ENCODE measurements around the gene NAT10. TPM values are rescaled to one million over a fixed set of nuclear protein-coding genes. Genes with fewer than 3 reads are reported as not detected.
"Not testable (repeated sequence)": the region's sequence is repeated elsewhere in the genome, so short reads cannot be mapped to it uniquely, and the experiment has no call there.

Gene NAT10
- polyA plus RNA-seq, 1 donor = 61.6 TPM

- no peak for DNase-seq
These were observed 61.6 kb downstream of the NAT10 start for GRCh38 chr11:34166806-34167740.

- no peak for DNase-seq
These were observed 62.5 kb downstream of the NAT10 start for GRCh38 chr11:34167961-34168360.

GRCh38 chr11:34168642-34169420, 63.4 kb downstream of the NAT10 start:
- no peak for DNase-seq

GRCh38 chr11:34169686-34170085, 64.3 kb downstream of the NAT10 start:
- no peak for DNase-seq

- no peak for DNase-seq
These were observed 67.6 kb downstream of the NAT10 start for GRCh38 chr11:34173050-34173449.

- peak; percentile 79 for DNase-seq
These were observed 69.1 kb downstream of the NAT10 start for GRCh38 chr11:34174412-34175041.

- no peak for DNase-seq
These were observed 70.0 kb downstream of the NAT10 start for GRCh38 chr11:34175284-34176019.

GRCh38 chr11:34176751-34177209, 71.4 kb downstream of the NAT10 start:
- no peak for DNase-seq

- no peak for DNase-seq
These were observed 72.9 kb downstream of the NAT10 start for GRCh38 chr11:34178209-34178821.

GRCh38 chr11:34179026-34179675, 73.7 kb downstream of the NAT10 start:
- no peak for DNase-seq

GRCh38 chr11:34180040-34180813, 74.8 kb downstream of the NAT10 start:
- DNase-seq = no peak

- not testable (repeated sequence) for DNase-seq
These were observed 75.4 kb downstream of the NAT10 start for GRCh38 chr11:34180814-34181165.

GRCh38 chr11:34181251-34181650, 75.8 kb downstream of the NAT10 start:
- DNase-seq = no peak

- DNase-seq = no peak
These were observed 76.5 kb downstream of the NAT10 start for GRCh38 chr11:34181856-34182405.

- DNase-seq = no peak
These were observed 77.0 kb downstream of the NAT10 start for GRCh38 chr11:34182425-34182824.

GRCh38 chr11:34182921-34183685, 77.7 kb downstream of the NAT10 start:
- DNase-seq = no peak

GRCh38 chr11:34183848-34184391, 78.5 kb downstream of the NAT10 start:
- DNase-seq = no peak

- DNase-seq = no peak
These were observed 79.1 kb downstream of the NAT10 start for GRCh38 chr11:34184505-34185015.

Measured in left kidney (tissue), 2 donors.